Islet of Langerhans (tissue), 1 donor: ENCODE measurements around the gene PRTG.
A peak's percentile ranks its signal among the peaks of the same experiment; 100 is the strongest.
"Not testable (repeated sequence)": the region's sequence is repeated elsewhere in the genome, so short reads cannot be mapped to it uniquely, and the experiment has no call there.

Source experiments
- FAIRE-seq: peaks from one replicate; lab custom pipeline; 2011; peaks lifted over from hg19 to GRCh38; lab: Jason Lieb, UNC

The PRTG gene

DNA sequence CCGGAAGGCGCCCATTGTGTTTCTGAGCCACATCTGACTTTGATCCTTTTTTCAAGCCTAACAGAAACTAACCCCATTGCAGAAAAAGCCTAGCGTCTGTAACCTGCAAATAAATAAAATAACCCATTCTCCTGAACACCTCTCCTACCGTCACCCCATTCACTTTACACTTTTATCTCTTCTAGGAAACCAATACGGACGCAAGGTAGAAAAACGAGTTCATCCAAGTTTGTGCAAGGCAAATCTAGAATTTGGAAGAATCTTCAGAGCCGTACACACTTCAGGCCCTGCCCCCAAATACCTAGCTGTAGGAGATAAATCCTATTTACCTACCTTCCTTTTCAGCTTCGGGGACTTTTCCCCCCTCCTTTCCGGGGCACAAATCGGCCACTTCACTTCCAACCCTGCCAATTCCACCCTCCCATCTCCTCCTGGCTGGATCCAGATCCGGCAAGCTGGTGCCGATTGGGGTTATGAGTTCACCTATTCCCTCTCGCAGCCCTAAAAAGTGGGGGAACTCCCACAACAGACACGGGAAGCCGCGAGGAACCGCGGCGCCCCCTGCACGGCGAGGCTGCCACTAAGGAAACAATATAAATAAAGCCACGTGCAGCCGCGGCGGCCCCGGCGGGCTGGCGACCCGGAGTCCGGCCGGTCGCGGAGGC lies 987 bp downstream of the PRTG start:
- no peak for FAIRE-seq

DNA sequence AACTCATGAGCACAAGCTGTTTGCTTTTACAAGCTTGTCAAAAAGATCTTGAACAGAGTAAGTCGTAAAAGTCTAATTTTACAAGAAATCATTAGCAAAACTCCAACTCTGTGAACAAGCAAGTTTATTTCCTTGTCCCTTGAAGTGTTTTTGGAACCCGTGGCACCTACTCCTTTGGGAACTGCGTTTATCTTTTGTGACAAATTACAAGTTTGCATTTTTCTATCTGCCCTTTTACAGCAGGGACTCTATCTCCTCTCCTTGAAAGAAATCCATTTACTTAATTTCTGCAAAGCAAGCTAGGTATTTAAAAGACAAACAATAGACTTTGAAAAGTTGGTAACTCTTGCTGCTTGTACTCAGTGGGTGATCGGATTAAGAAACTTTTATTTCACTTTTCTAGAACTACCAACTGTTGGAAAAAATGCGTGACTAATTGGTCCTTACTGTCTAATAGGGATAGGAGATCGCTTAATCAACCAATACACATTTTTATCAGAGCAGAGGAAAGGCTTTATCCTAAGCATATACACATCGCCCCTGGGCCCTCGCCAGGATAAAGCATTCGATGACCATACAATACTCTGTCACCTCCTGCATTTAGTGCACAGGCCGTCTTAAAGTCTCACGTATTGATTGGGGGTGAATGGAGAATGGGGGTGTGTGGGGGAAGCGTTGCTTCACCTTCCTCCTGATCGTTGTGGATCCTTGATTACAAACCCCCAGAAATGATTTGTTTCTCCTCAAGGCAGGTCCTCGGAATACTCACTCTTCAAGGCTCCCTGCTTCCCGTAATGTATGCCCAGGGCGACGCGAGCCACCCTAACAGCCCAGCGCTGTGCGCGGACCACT lies 1.7 kb downstream of the PRTG start:
- FAIRE-seq: no peak

DNA sequence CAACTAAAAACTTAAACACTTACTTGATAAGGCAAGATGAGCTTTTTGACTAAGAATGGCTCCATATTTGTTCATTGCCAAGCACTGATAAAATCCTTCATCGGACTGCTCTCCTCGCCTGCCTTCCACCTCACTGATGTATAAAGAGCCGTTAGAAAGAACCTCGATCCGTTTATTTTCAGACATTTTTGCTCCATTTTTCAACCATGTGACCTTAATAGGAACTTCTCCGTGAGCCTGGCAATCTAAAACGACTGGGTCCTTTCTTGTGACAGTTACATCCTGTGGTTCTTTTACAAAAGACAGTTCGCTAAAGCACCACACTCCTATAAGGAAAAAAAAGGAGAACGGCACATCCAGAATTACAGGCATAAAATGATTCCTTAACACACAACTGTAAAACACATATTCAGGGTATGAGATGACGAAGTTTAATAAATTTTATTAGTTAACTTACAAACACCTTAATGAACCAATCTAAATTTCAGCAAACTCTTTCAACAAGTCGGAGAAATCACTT lies 2.5 kb downstream of the PRTG start:
- FAIRE-seq: no peak

GRCh38 chr15:55739641-55740040 lies 3.3 kb downstream of the PRTG start:
- FAIRE-seq: no peak

DNA sequence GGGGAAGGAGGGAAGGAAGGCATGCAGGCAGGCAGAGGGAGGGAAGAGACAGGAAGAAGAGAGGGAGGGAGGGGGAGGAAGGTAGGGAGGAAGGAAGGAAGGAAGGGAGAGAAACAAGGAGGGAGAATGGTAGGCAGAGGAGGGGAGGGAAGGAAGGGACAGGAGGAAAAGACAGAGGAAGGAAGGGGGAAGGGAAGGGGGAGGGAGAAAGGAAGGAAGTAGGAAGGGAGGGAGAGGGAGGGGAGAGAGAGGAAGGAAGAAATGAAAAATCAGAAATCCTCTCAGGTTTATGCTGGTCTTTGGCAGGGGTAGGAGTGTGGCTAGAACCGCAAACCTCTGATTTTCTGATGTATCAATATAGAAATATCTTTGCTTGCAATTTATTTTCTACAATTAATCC lies 4.2 kb downstream of the PRTG start:
- FAIRE-seq: no peak

DNA sequence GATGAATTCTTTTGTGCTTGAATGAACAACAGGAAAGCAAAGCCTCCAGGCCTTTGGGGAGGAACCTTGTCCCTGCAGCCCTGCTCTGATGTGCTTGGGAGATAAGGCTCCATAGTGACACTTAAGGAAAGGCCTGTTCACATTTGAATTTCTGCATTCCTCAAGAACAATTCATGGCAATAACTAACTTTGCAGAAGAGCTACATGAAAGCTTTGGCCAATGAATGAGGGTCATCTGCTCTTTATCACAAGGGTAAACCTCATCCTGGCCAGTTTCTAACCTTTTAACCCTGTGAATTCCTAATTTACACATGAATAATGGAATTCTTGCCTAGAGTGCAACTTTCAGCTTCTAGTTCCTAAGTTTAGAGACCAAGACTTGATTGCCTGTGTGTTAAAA lies 5.6 kb downstream of the PRTG start:
- FAIRE-seq: no peak

DNA sequence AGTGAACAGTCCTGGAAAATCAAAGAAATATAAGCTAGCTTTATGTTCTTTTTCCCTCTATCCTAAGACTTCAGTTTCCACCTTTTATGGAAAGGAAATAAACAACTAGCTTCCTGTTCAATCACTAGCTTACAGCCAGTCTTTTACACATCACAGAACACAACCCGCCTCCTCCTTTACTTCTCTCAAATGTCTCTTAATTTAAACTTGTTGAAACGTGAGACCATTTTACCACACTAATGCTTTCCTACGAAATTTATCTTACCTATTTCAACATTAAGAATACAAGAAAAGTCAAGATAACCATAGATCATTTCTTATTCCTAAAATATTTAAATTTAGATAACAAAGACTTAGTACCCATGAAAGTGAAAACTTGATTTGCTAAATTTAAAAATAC lies 6.2 kb downstream of the PRTG start:
- FAIRE-seq: no peak

DNA sequence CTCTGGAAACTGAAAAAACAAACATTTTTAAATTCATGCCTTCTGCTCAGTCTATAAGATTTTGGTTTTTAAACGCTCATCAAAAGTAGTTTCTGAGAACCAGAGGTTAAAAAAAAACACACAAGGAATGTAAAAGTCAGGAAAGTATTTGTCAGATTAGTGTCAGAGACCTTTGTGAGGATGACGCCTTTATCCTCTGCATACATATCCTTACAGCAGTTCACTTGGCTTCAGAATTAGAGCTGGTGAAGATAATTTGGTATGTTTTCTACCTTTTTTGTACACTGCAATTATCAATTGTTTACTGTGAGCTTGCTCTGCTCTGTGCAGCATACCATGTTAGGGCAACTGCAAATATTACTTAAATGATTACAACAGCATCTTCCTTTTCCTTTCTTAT lies 8.3 kb downstream of the PRTG start:
- FAIRE-seq: no peak

DNA sequence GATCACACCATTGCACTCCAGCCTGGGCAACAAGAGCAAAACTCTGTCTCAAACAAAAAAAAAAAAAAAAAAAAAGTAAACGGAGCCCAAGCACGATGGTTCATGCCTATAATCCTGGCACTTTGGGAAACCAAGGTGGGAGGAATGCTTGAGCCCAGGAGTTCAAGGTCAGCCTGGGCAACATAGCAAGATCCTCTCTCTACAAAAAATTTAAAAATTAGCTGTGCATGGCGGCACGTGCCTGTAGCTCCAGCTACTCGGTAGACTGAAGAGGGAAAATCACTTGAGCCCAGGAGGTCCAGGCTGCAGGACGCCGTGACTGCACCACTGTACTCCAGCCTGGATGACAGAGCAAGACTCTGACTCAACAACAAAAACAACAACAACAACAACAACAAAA lies 9.5 kb downstream of the PRTG start:
- not testable (repeated sequence) for FAIRE-seq

DNA sequence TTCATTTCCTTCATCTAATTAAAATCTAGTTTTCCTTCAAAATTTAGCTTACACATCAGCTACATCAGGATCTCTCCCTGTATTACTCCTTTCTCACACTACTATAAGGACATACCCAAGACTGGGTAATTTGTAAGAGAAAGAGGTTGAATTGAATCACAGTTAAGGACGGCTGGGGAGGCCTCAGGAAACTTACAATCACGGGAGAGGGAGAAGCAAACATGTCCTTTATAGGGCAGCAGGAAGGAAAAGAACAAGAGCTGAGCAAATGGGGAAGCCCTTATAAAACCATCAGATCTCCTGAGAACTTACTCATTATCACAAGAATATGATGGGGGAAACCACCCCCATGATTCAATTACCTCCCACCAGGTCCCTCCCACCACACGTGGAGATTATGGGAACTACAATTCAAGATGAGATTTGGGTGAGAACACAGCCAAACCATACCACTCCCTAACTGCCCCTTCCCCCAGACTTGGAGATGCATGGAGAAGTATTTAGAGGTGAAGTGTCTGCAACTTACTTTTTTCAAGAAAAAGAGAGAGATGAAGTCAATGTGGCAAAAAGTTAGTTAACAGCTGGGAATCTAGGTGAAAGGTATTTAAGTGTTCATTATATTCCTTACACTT lies 21.3 kb downstream of the PRTG start:
- no peak for FAIRE-seq

- no peak for FAIRE-seq
Observed at GRCh38 chr15:55715355-55716076, 27.4 kb downstream of the PRTG start.

DNA sequence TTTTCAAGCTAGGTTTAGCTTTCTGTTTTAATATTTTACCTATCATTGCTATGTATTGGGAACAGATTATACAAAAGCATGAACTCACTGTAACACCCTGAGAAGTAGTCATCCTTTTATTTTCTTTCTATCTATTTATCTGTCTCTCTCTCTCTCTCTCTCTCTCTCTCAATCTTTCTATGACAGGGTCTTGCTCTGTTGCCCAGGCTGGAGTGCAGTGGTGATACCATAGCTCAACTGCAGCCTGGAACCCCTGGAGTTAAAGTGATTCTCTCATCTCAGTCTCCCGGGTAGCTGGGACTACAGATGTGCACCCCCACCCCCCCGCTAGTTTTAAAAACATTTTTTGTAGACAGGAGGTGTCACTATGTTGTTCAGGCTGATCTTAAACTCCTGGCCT lies 28.9 kb downstream of the PRTG start:
- no peak for FAIRE-seq

DNA sequence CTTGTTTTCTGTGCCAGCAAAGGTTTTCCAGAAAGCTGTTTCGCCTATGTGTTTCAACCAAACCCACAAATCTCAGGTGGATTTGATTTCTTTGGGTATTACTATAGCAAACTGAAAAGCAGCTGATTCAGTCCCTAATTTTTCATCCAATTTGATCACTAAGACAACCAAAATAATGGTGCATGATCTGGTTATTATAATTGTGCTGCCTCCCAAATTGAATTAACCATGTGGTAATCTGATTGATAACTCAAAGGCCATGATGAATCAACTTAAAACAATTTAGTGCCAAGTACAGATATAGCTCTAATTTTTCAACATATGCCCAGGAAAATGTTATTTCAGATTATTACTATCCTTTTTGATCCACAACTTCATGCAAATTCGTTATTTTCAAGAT lies 30.6 kb downstream of the PRTG start:
- no peak for FAIRE-seq

DNA sequence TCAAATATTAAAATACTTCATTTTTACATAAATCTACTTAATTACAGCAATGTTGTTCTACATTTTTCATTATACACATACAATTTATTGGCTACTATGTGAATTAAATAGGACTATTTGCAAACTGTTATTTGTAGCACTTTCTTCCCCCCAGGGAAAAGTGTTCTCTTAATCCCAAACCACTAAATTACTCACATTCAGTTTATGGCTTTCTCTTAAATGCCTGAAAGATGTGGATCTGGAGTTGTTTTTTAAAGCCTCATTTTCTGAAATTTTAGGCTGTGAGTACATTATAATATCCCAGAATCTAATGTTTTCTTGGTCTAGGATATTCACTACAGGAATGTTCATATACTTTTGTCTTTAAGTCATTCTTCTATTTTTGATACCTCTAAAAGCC lies 32.7 kb downstream of the PRTG start:
- peak; percentile 69 for FAIRE-seq

DNA sequence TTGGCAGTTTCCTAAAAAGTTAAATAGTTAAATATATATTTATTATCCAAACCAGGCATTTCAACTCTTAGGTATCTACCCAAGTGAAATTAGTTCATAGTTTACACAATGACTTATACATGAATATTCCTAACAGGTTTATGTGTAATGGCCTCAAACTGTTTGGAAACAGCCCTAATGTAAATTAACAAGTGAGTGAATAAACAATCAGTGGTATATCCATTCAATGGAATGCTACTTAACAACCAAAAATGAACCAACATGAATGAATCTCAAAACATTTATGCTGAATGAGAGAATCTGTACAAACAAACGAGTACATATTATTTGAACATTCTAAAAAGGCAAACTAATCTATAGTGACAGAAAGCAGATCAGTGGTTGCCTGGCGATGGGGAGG lies 33.5 kb downstream of the PRTG start:
- no peak for FAIRE-seq

DNA sequence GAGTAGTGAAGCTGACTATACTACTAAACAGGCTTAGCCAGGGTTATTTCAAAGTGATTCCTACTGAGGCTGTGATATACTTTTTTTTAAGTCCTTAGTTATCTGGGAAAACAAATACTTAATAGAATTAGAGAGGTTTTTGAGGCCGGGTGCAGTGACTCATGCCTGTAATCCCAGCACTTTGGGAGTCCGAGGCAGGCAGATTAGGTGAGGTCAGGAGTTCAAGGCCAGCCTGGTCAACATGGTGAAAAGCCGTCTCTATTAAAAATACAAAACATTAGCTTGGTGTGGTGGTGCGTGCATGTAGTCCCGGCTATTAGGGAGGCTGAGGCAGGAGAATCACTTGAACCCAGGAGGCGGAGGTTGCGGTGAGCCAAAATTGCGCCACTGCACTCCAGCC lies 34.2 kb downstream of the PRTG start:
- no peak for FAIRE-seq

DNA sequence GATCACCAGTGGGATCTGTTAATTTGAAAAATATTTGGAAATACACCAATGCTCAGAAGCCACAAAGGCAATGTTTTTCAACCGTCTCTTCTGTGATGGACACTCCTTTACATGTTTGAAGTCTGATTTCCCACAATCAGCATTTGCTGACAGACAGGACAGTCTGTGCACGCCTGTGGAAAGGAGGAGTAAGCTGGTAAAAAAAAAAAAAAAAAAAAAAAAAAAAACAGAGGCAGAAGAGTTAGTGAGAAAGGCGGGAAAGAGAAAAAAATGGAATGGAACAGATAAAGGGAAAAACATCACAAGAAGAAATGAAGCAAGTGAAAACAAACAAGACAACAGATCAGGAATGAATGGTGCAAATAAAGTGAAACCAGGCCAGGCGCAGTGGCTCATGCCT lies 35.0 kb downstream of the PRTG start:
- no peak for FAIRE-seq

DNA sequence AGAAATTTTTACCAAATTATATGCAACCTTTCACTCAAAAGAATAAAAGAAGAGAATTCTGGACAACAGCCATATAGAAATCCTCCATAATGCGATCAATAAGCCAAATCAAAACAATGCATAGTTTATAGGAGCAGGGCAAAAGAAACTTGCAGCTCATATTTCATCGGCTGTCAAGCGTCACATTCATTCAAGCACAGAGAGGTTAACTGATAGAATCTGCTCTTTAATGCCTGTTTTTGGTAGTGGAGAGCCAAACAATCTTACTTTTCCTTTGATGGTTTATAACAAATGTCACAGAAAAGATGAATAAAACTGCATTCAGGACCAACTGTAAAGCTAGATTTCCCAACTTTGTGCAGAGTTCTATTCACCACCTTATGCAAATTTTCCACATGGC lies 35.4 kb downstream of the PRTG start:
- FAIRE-seq: no peak

- no peak for FAIRE-seq
Observed at GRCh38 chr15:55703873-55704301, 39.1 kb downstream of the PRTG start.

DNA sequence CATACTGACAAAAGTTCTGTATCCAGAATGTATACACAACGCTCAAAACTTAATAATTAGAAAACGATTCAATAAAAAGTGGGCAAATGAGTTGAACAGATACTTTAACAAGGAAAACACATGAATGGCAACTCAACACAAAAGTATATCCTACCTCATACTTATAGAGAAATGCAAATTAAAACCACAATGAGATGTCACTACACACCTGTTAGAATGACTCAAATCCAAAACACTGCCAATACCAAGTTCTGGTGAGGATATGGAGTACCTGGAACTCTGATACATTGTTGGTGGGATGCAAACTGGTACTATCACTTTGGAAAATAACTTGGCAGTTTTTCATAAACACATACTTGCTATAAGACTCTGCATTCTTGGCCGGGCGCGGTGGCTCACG lies 42.1 kb downstream of the PRTG start:
- no peak for FAIRE-seq

- no peak for FAIRE-seq
Observed at GRCh38 chr15:55698653-55699052, 44.3 kb downstream of the PRTG start.

- FAIRE-seq: no peak
Observed at GRCh38 chr15:55696221-55696620, 46.7 kb downstream of the PRTG start.

DNA sequence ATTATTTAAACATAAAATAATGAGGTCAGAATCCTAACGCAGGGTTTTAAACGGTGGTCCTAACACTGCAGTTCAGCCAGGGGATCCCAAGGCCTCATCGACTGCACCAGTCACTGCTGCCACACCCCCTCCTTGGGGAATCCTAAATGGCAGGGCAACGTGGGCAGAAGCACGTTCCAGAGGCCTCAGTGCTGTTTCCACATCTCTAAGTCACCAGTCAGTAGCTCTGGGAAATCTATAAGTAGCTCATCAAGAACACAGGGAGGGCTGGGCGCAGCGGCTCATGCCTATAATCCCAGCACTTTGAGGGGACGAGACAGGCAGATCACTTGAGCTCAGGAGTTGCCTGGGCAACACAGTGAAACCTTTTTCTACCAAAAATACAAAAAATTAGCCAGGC lies 47.5 kb downstream of the PRTG start:
- FAIRE-seq: no peak
